Measurements from ENCODE around the gene PDP2. TPM values are rescaled to one million over a fixed set of nuclear protein-coding genes. Genes with fewer than 3 reads are reported as not detected.
A peak's percentile ranks its signal among the peaks of the same experiment; 100 is the strongest.
"Not testable (repeated sequence)": the region's sequence is repeated elsewhere in the genome, so short reads cannot be mapped to it uniquely, and the experiment has no call there.

The PDP2 gene
- total RNA-seq, 1 experiment from 2014 or later = 2.5 TPM

GRCh38 chr16:66932076-66932475, 51.8 kb downstream of the PDP2 start:
- Histone ChIP-seq H3K27me3 (no peaks in the 10 kb centered on the region), H3K36me3 (no peaks in the 10 kb centered on the region; the same call in 1 of the 2 replicates), H3K4me3 (no peak overlapping the region), H3K9me3 (no peaks in the 10 kb centered on the region)
- no peak for DNase-seq

DNA sequence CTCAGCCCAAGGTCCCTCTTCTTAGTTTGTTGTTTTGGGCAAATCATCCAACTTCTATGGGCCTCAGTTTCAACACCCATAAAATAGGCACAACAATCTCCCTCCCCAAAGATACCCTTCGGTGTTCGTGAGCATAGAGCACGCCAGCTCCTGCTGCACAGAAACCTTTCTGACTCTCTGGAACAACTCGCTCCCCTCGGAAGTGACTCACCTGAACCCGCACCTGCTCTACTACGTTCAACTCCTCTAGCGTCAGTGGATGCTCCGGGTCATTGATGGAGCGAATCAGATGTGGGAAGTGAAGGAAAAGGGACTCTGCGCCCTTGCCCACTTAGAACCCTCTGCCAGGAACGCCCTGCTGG, 53.4 kb downstream of the PDP2 start:
- Histone ChIP-seq H3K36me3 (no peaks in the 10 kb centered on the region; the same call in 1 of the 2 replicates), H3K9me3 (no peaks in the 10 kb centered on the region), H3K27me3 (no peaks in the 10 kb centered on the region), H3K4me3 (peak overlapping the region; percentile 87)
- no peak for DNase-seq

DNA sequence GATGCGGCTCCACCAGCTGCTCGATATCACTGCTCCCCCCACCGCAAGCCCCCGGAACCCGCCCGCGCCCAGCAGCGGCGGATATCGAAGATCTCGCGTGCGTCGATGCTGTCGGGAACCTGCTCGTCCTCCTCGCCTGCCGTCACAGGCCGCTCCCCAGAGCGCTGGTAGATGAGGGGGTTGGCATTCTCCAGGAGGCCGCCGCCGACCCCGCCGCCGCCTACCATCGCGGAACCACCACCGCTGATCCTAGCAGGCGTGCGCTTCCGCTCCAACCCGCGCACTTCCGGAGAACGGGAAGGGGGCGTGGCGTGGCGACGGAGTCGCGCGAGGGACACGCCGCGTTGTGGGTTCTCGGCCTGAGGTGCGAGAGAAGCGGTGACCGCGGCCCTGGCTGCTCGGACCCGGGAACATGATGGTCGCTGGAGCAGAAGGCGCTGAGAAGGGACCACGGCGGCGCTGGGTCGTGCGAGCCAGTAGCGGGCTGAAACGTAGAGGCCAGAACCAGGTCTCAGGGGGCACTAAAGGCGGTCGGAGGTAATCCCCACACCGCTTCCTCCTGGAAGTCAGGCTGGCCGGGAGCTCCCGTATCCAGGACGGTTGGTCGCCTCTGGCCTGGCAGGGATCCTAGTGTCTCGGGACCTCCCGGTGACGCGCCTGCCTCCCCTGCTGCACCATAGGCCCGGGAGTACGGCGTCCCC, 54.0 kb downstream of the PDP2 start, which contains the start of gene CIAO2B:
Gene CIAO2B (minus strand): TSS at position 265 of the 701 bp plus-strand sequence. CDS start 38 bp downstream, at position 227.
- H3K36me3 ChIP-seq = no peaks in the 10 kb centered on the region; the same call in 1 of the 2 replicates
- H3K9me3 ChIP-seq = no peaks in the 10 kb centered on the region
- no peaks in the 10 kb centered on the region for H3K27me3 ChIP-seq
- DNase-seq = peak; percentile 79
- peak within 1 kb of the TSS; percentile 87 for H3K4me3 ChIP-seq

- not testable (repeated sequence) for DNase-seq, H3K27me3 ChIP-seq, H3K36me3 ChIP-seq, H3K9me3 ChIP-seq
- peak overlapping the region; percentile 87 for H3K4me3 ChIP-seq
Observed at GRCh38 chr16:66934839-66935313, 54.6 kb downstream of the PDP2 start.

DNA sequence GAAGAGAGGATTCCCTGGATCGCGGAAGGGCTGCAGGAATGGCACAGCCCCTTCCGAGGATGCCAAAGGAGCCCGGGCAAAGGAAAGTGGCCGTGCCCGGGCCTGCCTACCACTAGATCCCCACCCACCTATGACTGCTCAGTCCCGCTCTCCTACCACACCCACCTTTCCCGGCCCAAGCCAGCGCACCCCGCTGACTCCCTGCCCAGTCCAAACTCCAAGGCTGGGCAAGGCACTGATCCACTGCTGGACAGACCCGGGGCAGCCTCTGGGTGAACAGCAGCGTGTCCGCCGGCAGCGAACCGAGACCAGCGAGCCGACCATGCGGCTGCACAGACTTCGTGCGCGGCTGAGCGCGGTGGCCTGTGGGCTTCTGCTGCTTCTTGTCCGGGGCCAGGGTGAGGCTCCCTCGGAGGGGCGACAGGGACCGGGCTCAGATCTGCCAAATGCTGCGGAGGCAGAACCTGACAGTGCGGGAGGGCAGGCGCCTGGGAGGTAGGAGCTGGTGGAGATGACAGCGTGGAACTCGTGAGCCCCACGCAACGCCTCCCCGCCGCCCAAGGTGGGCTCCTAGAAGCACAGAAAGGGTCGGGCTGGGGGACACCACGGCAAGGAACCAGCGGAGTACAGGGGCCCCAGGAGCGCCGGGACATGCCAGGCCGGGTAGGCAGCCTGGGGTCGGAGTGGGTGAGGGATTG, 55.1 kb downstream of the PDP2 start, which contains the start of gene CES2:
Gene CES2 (plus strand): TSS at position 203 of the 698 bp plus-strand sequence. CDS start 120 bp downstream, at position 323.
- no peaks in the 10 kb centered on the region; the same call in none of the 2 replicates for H3K36me3 ChIP-seq

GRCh38 chr16:66936462-66936861, 56.1 kb downstream of the PDP2 start:
- Histone ChIP-seq H3K27me3 (no peaks in the 10 kb centered on the region), H3K36me3 (no peaks in the 10 kb centered on the region; the same call in none of the 2 replicates), H3K4me3 (no peak overlapping the region), H3K9me3 (no peaks in the 10 kb centered on the region)
- DNase-seq = no peak

More for the DNA sequence above, 55.1 kb downstream of the PDP2 start, which contains the start of gene CES2:
- DNase-seq = peak; percentile 81
- H3K4me3 ChIP-seq = peak within 1 kb of the TSS; percentile 87
- H3K9me3 ChIP-seq = no peaks in the 10 kb centered on the region
- H3K27me3 ChIP-seq = no peaks in the 10 kb centered on the region

DNA sequence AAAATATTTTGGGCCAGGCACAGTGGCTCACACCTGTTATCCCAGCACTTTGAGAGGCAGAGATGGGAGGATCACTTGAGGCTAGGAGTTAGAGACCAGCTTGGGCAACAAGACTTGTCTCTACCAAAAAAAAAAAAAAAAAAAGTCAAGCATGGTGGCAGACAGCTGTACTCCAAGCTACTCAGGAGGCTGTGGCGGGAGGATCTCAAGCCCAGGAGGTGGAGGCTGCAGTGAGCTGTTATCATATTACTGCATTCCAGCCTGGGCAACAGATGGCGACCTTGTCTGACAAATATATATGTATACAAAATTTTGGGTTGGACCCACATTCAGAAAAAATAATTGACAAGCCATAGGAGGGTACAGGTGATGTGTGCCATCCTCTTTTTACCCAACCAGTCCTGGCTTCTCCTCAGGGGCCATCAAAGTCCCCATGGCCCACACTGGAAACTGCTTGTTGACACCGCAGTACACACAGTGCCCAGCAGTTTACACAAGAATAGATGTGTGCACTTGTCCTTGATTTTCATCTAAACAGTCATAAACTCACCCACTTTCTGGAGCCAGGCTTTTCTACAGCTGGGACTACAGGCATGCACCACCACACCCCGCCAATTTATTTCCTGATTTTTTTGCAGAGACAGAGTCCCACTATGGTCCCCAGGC, 56.7 kb downstream of the PDP2 start:
- no peaks in the 10 kb centered on the region for H3K9me3 ChIP-seq
- H3K36me3 ChIP-seq = no peaks in the 10 kb centered on the region; the same call in none of the 2 replicates
- no peaks in the 10 kb centered on the region for H3K27me3 ChIP-seq
- no peak overlapping the region for H3K4me3 ChIP-seq
- no peak for DNase-seq

DNA sequence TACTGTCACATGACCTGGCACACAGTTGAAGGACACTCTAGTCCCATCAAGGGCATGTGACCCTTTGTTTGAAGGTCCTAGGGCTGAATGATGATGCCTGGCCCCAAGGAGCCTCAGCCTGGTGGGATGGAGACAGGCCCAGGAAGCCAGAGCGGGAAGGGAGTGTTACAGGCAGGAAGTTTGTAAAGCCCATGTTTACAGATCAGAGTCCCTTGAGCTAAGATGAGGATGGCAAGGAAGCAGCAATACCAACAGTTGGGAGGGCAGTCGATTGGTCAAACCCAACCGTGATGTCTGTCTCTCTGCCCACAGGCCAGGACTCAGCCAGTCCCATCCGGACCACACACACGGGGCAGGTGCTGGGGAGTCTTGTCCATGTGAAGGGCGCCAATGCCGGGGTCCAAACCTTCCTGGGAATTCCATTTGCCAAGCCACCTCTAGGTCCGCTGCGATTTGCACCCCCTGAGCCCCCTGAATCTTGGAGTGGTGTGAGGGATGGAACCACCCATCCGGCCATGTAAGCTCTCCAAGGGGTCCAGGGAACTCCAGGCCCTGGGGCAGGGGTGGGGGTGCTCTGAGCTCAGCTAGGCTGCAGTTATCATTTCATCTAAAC, 57.5 kb downstream of the PDP2 start:
- no peaks in the 10 kb centered on the region for H3K27me3 ChIP-seq
- H3K9me3 ChIP-seq = no peaks in the 10 kb centered on the region
- H3K4me3 ChIP-seq = no peak overlapping the region
- no peaks in the 10 kb centered on the region; the same call in none of the 2 replicates for H3K36me3 ChIP-seq
- no peak for DNase-seq

- Histone ChIP-seq H3K4me3 (no peak overlapping the region), H3K36me3 (no peaks in the 10 kb centered on the region; the same call in none of the 2 replicates), H3K27me3 (no peaks in the 10 kb centered on the region), H3K9me3 (no peaks in the 10 kb centered on the region)
- no peak for DNase-seq
Observed at GRCh38 chr16:66939366-66939765, 59.1 kb downstream of the PDP2 start.

- Histone ChIP-seq H3K4me3 (no peak overlapping the region), H3K9me3 (no peaks in the 10 kb centered on the region), H3K27me3 (no peaks in the 10 kb centered on the region), H3K36me3 (no peaks in the 10 kb centered on the region; the same call in none of the 2 replicates)
- no peak for DNase-seq
Observed at GRCh38 chr16:66940236-66940635, 59.9 kb downstream of the PDP2 start.

Other genes with a start within 250 kb of the PDP2 start
- 1.5 and 2.9 TPM in 2 replicates for gene CMTM4, start 183.8 kb upstream of the PDP2 start, total RNA-seq (2014; rRNA removed; shearing (Covaris generic); ENCODE audit: low replicate concordance)
- 23.2 and 27.2 TPM in 2 replicates for gene DYNC1LI2, start 128.9 kb upstream of the PDP2 start, total RNA-seq (2014; rRNA removed; shearing (Covaris generic); ENCODE audit: low replicate concordance)
- not detected in 2 replicates for gene TERB1, start 78.9 kb upstream of the PDP2 start, total RNA-seq (2014; rRNA removed; shearing (Covaris generic); ENCODE audit: low replicate concordance)
- gene NAE1, start 49.5 kb upstream of the PDP2 start, total RNA-seq (2014; rRNA removed; shearing (Covaris generic); ENCODE audit: low replicate concordance) = 96.2 and 150 TPM in 2 replicates
- not detected in 2 replicates for gene CA7, start 36.1 kb upstream of the PDP2 start, total RNA-seq (2014; rRNA removed; shearing (Covaris generic); ENCODE audit: low replicate concordance)
- gene CDH16, start 38.4 kb downstream of the PDP2 start, total RNA-seq (2014; rRNA removed; shearing (Covaris generic); ENCODE audit: low replicate concordance) = not detected in 2 replicates
- gene RRAD, start 45.0 kb downstream of the PDP2 start, total RNA-seq (2014; rRNA removed; shearing (Covaris generic); ENCODE audit: low replicate concordance) = 1.6 and 10.4 TPM in 2 replicates
- 52.7 and 125 TPM in 2 replicates for gene CIAO2B, start 53.9 kb downstream of the PDP2 start, total RNA-seq (2014; rRNA removed; shearing (Covaris generic); ENCODE audit: low replicate concordance)
- 12.8 and 32.7 TPM in 2 replicates for gene CES2, start 55.0 kb downstream of the PDP2 start, total RNA-seq (2014; rRNA removed; shearing (Covaris generic); ENCODE audit: low replicate concordance)
- gene CES3, start 80.8 kb downstream of the PDP2 start, total RNA-seq (2014; rRNA removed; shearing (Covaris generic); ENCODE audit: low replicate concordance) = 1.3 and 1.9 TPM in 2 replicates
- gene CES4A, start 108.1 kb downstream of the PDP2 start, total RNA-seq (2014; rRNA removed; shearing (Covaris generic); ENCODE audit: low replicate concordance) = 0.82 TPM in 1 of 2 replicates, not detected in the other
- 15.8 and 22.5 TPM in 2 replicates for gene CBFB, start 148.6 kb downstream of the PDP2 start, total RNA-seq (2014; rRNA removed; shearing (Covaris generic); ENCODE audit: low replicate concordance)
- gene PHAF1, start 229.4 kb downstream of the PDP2 start, total RNA-seq (2014; rRNA removed; shearing (Covaris generic); ENCODE audit: low replicate concordance) = 5.6 and 18.9 TPM in 2 replicates